Activated T-cell treated with anti-CD3 and anti-CD28 coated beads for 4 hours (primary cell): Measurements from ENCODE around the gene ITPRIPL2.

Source experiments
- DNase-seq: peaks from one replicate; pipeline ENCODE4 v3.0.0-alpha.2; 2020

ITPRIPL2 gene

GRCh38 chr16:19093631-19094541 is 19.9 kb upstream of the ITPRIPL2 start:
- no peak for DNase-seq

GRCh38 chr16:19094542-19095365 is 19.0 kb upstream of the ITPRIPL2 start:
- no peak for DNase-seq

- no peak for DNase-seq
These were observed 18.1 kb upstream of the ITPRIPL2 start for GRCh38 chr16:19095654-19096053.

DNA sequence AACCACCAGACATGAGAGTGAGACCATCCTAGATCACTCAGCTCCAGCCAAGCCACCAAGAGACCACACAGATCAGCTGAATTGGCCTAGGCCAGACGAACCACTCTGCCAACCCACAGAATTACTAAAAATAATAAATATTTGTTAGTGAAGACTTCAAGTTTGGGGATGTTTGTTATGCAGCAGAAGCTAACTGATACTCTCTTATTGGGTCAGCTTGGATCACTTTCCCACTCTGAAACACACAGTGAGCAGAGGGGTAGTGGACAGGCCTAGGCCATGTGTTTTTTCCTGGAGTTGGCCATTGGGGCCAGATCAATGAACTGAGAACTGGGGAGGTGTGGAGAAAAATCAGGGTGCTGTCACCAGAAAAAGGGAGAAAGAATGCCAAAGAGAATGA is 15.6 kb upstream of the ITPRIPL2 start:
- DNase-seq, result no peak

DNA sequence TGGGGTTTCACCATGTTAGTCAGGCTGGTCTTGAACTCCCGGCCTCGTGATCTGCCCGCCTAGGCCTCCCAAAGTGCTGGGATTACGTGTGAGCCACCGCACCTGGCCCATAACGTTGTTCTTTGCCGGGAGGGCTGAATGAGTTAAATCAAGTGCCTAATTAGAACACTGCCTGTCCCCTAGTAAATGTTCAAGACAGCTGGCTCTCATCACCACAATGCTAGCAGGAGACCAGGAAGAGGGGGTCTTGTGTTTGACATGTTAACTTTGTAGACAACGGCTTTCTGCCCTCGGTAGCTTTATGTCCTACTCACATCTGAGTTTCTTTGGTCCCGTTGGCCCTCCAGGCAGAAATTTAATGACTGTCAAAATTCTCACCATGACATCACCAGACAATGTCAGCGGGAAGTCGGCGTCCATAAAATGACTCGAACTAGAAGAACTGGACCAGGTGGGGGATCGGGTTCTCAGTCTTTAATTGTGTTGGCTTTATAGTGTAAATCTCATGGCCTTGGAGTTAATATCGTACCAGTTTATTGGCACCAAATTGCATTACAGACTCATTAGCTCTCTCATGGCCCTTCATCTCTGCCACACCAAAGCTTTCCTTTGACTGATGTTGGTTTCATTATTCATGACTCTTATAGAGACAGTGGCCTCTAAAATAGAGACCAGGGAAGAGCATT is 11.4 kb upstream of the ITPRIPL2 start:
- DNase-seq, result no peak

DNA sequence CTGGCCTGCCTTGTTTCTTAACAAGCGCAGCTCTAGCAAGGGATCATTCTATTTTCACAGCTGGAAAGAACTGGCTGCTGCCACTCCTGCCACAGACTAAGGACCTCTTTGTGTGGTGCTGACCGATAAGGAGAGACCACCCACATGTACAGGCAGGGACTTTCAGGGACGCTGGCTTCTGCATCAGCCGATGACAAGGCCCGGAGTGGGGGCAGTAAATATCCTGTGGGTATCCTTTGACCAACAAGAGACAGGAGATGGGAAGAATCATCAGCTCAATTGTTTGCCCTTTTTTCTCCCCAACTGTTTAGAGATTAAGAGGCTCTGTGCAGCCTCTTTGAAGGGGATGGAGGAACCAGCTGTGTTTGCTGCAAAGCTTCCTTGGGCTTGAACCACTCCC is 9.2 kb upstream of the ITPRIPL2 start:
- DNase-seq, result no peak

DNA sequence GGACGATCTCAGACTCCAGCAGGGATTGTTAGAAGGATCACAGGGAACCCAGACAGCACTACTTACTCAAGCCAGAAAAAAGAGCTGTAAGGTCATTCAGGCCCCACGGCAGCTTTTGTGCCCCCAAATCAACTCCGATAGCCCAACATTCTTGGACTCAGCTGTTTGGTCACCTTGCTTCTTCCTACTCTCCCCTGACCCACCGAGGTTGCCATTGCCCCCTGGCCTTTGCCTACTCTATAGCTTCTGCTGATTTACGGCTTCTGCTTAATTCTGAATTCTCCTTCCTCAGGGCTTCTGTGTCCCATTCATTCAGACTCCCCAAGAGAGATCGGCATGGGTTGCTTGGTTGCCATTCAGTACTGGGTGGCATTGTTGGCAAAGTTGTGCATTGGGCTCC is 8.6 kb upstream of the ITPRIPL2 start:
- DNase-seq, result no peak

DNA sequence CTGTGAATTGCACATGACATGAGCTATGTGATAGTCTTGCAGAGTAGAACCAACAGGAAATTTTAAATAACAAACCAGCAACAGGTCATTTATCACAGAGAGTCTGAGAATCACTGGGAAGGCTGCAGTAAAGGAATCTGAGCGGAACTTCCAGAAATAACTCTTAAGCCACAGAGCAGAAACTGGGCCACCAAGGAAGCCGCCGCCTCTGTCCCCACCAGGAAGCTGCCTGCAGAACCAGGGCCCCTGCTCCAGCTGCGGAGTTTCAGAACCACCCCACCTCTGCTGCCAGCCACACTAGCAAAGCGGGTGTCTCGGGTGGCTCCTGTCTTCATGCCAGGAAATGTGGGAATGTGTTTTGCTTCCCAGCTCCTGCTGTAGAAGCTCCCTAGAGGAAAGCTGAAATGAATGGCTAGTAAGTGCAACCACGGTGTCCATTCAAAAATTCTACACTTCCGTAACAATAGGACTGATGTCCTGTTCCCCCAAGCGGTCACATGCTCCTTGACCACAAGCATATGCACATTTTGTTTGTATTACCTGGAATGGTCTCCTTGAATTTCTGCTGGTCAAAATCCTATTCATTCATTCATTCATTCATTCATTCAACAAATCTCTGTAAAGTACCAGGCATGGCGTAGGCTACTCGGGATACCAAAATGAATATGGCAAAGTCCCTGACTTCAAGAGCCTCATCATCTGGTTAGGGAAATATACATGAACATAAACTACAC is 7.7 kb upstream of the ITPRIPL2 start:
- no peak for DNase-seq

DNA sequence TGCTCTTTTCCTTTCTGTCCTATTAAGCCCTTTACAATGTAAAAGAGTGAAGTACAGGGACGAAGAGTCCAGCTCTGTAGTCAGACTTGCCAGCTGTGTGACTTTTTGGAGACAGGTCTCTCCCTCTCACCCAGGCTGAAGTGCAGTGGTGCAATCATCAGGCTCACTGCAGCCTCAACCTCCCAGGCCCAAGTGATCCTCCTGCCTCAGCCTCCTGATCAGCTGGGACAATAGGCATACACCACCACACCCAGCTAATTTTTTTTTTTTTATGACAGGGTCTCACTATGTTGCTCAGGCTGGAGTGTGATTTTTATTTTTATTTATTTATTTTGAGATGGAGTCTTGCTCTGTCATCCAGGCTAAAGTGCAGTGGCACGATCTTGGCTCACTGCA is 7.1 kb upstream of the ITPRIPL2 start:
- no peak for DNase-seq

DNA sequence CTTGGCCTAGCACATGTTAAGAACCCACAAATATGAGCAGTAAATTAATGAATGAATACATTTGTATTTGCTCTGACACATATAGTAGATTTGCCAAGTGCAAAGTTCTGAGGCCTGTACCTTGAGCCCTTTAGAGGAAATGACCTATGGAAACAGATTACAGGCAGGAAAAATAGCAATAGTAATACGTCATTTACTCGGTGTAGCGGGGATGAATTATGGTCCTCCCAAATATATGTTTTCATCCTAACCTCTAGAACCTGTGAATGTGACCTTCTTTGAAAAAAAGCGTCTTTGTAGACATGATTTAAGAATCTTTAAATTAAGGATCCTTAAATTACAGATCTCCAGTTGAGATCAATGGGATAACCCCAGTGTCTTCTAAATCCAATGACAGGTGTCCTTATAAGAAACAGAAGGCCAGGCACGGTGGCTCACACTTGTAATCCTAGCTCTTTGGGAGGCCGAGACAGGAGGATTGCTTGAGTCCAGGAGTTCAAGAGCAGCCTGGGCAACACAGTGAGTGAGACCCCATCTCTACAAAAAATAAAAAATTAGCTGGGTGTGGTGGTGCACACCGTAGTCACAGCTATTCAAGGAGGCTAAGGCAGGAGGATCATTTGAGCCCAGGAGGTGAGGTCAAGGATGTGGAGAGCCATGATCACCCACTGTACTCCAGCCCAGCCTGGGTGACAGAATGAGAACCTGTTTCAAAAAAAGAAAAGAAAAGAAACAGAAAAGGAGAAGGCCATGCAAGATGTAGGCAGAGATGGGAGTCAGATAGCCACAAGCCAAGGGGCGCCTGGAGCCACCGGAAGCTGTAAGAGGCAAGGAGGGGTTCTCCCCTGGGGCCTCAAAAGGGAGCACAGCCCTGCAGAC is 5.1 kb upstream of the ITPRIPL2 start:
- DNase-seq, result no peak

DNA sequence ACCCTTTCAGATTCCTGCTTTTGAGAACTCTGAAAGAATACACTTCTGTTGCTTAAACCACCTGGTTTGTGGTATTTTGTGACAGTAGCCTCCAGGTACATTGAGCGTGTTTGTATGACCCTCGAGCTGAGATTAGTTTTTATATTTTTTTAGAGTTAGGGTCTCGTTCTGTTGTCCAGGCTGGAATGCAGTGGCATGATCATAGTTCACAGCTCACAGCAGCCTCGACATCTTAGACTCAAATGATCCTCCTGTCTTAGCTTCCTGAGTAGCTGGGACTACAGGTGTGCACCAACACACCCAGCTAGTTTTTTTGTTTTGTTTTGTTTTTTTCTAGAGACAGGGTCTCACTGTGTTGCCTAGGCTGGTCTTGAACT is 4.5 kb upstream of the ITPRIPL2 start:
- DNase-seq, result no peak

DNA sequence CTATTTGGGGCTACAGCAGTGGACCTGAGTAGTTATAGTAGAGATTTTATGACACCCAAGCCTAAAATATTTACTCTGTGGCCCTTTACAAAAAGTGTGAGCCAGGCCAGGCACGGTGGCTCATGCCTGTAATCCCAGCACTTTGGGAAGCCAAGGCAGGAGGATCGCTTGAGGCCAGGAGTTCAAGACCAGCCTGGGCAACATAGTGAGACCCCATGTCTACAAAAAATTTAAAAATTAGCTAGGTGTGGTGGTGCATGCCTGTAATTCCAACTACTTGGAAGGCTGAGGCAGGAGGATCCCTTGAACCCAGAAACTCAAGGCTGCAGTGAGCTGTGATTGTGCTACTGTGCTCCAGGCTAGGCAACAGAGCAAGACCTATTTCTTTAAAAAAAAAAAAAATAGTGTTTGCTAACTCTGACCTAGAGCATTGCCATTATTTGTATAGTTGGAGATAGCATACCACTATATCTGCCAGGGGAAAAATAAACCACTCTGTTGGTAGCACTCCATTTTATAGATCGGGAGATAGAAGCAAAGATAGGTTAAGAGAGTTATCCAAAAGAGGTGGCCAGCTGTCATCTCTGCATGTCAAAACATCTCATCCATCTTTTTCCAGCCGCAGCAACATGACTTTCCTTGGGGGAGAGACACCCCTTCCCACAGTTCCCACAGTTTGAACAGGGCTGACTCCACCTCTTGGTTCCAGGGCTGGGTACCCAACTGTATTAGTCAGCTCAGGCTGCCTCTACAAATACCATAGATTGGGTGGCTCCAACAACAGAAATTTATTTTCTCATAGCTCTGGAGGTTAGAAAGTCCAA is 3.0 kb upstream of the ITPRIPL2 start:
- no peak for DNase-seq

DNA sequence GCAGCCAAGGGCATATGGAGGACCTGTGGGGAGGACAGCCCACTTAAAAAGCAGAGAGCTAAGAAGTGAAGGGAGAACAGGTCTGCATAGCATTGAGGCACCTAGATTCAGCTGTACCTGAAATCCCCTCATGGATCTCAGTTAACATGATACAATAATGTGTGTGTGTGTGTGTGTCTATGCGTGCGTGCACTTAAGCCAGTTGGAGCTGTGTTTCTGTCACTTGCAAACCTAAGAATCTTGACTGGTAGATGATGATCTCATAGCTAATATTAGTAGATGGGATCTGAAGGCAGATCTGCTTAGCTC is 1.7 kb upstream of the ITPRIPL2 start:
- no peak for DNase-seq

DNA sequence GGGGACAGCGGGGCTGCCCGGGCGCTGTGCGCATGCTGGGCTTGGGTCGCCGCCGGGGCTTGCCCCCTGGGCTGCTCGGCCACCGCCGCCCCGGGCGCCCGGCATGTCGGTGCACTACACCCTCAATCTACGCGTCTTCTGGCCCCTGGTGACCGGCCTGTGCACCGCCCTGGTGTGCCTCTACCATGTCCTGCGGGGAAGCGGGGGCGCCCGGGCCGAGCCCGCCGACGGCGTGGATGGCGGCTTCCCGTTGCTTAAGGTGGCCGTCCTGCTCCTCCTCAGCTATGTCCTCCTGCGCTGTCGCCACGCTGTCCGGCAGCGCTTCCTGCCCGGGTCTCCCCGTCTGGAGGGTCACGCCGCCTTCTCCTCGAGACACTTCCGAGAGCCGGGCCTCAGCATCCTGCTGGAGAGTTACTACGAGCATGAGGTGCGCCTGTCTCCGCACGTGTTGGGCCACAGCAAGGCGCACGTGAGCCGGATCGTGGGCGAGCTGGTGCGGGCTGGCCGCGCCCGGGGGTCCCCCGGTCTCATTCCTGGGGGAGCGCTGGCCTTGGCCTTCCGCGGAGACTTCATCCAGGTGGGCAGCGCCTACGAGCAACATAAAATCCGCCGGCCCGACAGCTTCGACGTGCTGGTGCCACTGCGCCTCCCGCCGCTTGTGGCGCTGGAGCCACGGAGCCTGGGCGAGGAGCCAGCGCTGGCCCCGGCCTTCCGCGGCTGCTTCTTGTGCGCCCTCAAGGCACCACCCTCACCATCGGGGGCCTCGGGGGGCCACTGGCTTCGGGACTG is 789 bp downstream of the ITPRIPL2 start:
- DNase-seq, result no peak

DNA sequence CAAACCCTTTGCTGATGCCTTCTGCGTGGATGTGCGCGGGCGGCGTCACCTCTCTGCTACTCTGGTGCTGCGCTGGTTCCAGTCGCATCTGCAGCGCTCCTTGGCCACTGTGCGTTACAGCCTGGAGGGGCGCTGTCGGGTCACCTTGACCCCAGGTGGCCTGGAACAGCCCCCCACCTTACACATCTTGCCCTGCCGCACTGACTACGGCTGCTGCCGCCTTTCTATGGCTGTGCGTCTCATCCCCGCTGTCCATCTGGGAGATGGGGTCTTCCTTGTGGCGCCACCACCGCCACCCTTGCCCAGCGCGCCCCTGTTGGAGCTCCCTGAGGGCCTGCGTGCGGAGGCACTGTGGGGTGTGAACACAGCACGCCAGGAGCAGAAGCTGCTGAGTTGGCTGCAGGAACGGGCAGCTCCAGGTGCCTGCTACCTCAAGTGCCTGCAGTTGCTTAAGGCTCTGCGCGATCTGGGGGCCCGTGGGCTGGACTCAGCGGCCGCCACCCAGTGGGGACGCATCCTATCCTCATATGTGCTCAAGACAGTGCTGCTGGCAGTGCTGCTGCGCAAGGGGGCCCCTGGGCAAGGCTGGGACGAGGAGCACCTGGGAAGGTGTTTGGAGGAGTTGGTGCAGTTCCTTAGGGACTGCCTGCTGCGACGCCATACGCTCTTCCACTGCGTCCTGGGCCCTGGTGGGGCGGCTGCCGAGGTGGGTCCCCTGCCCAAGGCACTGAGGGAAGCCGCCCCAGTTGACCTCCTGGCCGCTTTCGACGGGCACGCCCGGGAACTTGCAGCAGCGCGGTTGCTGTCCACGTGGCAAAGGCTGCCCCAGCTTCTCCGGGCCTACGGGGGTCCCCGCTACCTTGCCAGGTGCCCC is 1.6 kb downstream of the ITPRIPL2 start:
- no peak for DNase-seq

- DNase-seq, result no peak
These were observed 3.1 kb downstream of the ITPRIPL2 start for GRCh38 chr16:19116711-19117449.

- DNase-seq, result no peak
These were observed 5.2 kb downstream of the ITPRIPL2 start for GRCh38 chr16:19118938-19119431.

DNA sequence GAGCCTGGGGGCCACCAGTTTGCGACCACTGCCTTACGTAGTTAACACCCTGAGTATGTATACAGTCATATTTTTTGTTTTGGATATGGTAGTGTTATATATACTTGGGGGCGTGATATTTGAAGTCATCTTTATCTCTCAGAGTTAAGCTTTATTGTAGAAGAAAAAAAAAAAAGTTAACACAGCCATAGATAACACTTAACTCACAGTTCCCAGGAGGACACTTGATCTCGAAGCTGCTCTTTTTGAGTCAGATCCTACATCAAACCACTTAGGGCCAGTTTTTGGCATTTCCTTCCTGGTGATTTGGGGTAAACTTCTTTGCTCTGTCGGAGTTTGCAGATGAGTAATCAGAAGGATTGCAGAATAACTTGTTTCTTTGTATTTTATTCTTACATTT is 5.8 kb downstream of the ITPRIPL2 start:
- DNase-seq, result no peak
